ENCODE results near the gene PNKD. TPM values are rescaled to one million over a fixed set of nuclear protein-coding genes. Genes with fewer than 3 reads are reported as not detected.

PNKD gene
- total and polyA plus RNA-seq, 2 of the 8 experiments (the other 6 are each of a cell fraction or from before 2014, with no cell fraction given): 43.9 to 65.4 TPM

DNA sequence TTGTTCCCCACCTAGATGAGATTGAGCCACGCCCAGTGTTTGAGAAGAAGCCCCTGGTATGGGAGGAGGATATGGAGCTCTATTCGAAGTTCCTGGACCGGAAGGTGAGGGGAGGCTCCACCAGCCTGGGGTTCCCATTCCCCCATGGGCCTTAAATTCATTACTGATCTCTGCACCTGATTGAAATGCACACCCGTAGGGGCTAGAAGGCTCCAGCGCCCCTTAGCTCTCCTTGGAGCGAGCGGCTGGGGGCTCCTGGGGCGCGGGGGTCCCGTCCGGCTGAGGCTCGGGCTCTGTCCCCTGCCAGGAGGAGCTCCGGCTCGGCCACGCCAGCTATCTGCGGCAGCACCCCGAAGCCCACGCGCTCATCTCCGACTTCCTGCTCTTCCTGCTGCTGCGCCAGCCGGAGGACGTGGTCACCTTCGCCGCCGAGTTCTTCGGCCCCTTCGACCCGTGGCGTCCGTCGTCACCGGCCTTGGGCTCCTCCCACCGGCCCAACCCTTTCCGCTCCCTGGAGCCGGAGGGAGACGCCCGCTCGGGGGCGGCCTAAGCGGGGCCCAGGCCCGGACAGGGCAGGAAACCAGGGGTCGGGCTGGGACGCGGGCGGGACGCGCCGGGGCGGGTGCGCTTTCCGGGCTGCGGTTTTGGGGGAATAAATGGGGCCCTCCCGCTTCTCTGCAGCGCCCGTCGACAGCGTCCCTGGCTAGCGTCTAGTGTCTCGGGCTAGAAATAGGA, 97.3 kb downstream of the PNKD start (continued):
- TF ChIP-seq FOSL1 (IDR thresholded peaks at IDR 0.05; ENCODE audit: insufficient read depth, low read depth, low read length): no peak
- TF ChIP-seq, protein P1, sequence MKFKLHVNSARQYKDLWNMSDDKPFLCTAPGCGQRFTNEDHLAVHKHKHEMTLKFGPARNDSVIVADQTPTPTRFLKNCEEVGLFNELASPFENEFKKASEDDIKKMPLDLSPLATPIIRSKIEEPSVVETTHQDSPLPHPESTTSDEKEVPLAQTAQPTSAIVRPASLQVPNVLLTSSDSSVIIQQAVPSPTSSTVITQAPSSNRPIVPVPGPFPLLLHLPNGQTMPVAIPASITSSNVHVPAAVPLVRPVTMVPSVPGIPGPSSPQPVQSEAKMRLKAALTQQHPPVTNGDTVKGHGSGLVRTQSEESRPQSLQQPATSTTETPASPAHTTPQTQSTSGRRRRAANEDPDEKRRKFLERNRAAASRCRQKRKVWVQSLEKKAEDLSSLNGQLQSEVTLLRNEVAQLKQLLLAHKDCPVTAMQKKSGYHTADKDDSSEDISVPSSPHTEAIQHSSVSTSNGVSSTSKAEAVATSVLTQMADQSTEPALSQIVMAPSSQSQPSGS (IDR thresholded peaks at IDR 0.05; ENCODE audit: low read length): no peak
- TF ChIP-seq SP1 (IDR thresholded peaks at IDR 0.05; ENCODE audit: low read depth, low read length): no peak
- no peak for TF ChIP-seq EZH2 (IDR thresholded peaks at IDR 0.05; ENCODE audit: low read depth, low read length, severe bottlenecking)
- TF ChIP-seq RAD21 (IDR thresholded peaks at IDR 0.05 in 1 of 2, conservative IDR thresholded peaks at IDR 0.05 in 1 of 2; ENCODE audit: low read depth in 2 of 2, low read length in 2 of 2): peak; percentile 3 to 12; a peak in 1 of 4 replicates
- TF ChIP-seq POLR2A (IDR thresholded peaks at IDR 0.05; ENCODE audit: control extremely low read depth in 1 of 2, low read depth in 2 of 2, low read length in 2 of 2): peak in 1 of 2 experiments; percentile 75; a peak in 1 of 3 replicates
- TF ChIP-seq CBX8 (IDR thresholded peaks at IDR 0.05; ENCODE audit: borderline replicate concordance, low read depth, low read length): no peak
- TF ChIP-seq SUZ12 (IDR thresholded peaks at IDR 0.05; ENCODE audit: low read length): no peak
- TF ChIP-seq HDAC2 (IDR thresholded peaks at IDR 0.05; ENCODE audit: borderline replicate concordance in 1 of 2, low read depth in 2 of 2, low read length in 2 of 2): no peak
- peak; percentile 80 for TF ChIP-seq ASH2L (IDR thresholded peaks at IDR 0.05; ENCODE audit: low read length)
- TF ChIP-seq KDM1A (IDR thresholded peaks at IDR 0.05; ENCODE audit: borderline replicate concordance, low read length): no peak
- no peak for TF ChIP-seq SRF (IDR thresholded peaks at IDR 0.05; ENCODE audit: low read depth, low read length)
- TF ChIP-seq BACH1 (IDR thresholded peaks at IDR 0.05; ENCODE audit: low read length): no peak
- TF ChIP-seq CEBPB (IDR thresholded peaks at IDR 0.05; ENCODE audit: low read depth, low read length): no peak
- TF ChIP-seq YY1 (IDR thresholded peaks at IDR 0.05; ENCODE audit: low read depth, low read length): no peak
- no peak for TF ChIP-seq ZNF274 (IDR thresholded peaks at IDR 0.05; ENCODE audit: borderline replicate concordance, extremely low read depth, low read length)
- TF ChIP-seq, protein P2, sequence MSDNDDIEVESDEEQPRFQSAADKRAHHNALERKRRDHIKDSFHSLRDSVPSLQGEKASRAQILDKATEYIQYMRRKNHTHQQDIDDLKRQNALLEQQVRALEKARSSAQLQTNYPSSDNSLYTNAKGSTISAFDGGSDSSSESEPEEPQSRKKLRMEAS (IDR thresholded peaks at IDR 0.05): peak; percentile 53
- TF ChIP-seq EP300 (IDR thresholded peaks at IDR 0.05; ENCODE audit: borderline replicate concordance in 1 of 2, low read depth in 2 of 2, low read length in 2 of 2): no peak
- TF ChIP-seq, protein P3, sequence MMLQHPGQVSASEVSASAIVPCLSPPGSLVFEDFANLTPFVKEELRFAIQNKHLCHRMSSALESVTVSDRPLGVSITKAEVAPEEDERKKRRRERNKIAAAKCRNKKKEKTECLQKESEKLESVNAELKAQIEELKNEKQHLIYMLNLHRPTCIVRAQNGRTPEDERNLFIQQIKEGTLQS (IDR thresholded peaks at IDR 0.05; ENCODE audit: insufficient read depth, low read depth, low read length): no peak
- no peak for TF ChIP-seq RXRA (IDR thresholded peaks at IDR 0.05; ENCODE audit: insufficient read depth, low read depth, low read length)
